ENCODE measurements around the gene NEDD9. TPM values are rescaled to one million over a fixed set of nuclear protein-coding genes. Genes with fewer than 3 reads are reported as not detected.

NEDD9 gene
- total and polyA plus RNA-seq, 2 experiments from 2014 or later = 4.4 to 13.0 TPM

GRCh38 chr6:11140056-11140455, 92.4 kb downstream of the NEDD9 start:
- Mint-ChIP-seq H3K4me3 (no peak overlapping the region), H3K4me1 (peaks cover 26% of the 10 kb centered on the region; the same call in 2 of the 3 replicates)
- no peak for ATAC-seq

DNA sequence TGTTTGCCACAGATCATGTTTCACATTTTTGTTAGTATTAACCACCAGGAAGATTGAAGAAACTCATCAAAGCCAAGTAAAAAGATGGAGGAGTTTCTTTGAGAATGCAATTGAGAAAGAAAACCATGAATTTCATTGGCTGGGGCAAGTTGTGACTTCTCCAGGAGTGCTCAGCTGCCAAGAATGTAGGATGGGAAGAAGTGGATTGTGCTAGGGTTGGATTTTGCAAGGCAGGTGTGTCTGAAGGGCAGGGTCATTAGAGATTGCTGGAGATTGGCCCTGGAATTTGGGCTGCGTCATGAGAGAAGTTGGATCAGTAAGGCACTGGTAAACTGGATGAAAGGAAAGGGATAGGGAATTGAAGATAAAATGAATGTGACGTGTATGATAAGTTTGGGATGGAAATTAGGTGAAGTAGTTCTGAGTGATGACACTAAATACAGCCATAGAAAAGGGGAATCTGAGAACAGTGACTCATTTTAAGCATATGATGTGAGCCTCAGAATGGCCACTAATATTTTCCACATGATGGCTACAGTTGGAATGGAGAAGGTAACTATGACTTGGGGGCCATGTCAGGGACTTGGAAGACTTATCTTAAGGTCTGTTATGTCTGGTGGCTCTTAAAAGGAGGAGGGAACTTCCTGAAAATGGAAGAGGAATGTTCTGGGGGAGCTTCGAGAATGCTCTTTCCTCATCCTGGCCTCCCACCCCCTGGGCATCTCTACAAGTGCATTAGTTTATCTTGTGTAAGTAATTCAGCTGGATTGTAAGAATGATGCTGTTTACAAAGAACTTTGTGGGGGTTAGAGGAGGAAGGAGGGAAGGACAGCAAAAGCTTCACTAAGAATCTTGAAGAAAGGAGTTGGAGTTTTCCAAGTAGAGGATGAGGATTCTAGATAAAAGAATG, 93.2 kb downstream of the NEDD9 start:
- Mint-ChIP-seq H3K9me3 (no peaks in the 10 kb centered on the region), H3K27me3 (ENCODE audit: insufficient read depth, low read depth, poor library complexity) (no peaks in the 10 kb centered on the region), H3K36me3 (ENCODE audit: low read depth) (peaks cover 11% of the 10 kb centered on the region; the same call in 2 of the 3 replicates), H3K4me3 (no peak overlapping the region), H3K27ac (no peak overlapping the region), H3K4me1 (peaks cover 26% of the 10 kb centered on the region; the same call in 2 of the 3 replicates)
- Histone ChIP-seq H3K27ac (ENCODE audit: low read depth) (no peak overlapping the region), H3K4me2 (no peak overlapping the region), H3K4me3 (no peak overlapping the region), H2AFZ (no peak overlapping the region), H3F3A (replicated peaks; ENCODE audit: low read depth) (no peaks in the 10 kb centered on the region), H3K36me3 (ENCODE audit: insufficient read depth) (no peaks in the 10 kb centered on the region), H3K27me3 (ENCODE audit: insufficient read depth) (no peaks in the 10 kb centered on the region), H4K20me1 (replicated peaks; ENCODE audit: insufficient read depth) (no peaks in the 10 kb centered on the region), H3K79me2 (replicated peaks; ENCODE audit: insufficient read depth) (no peaks in the 10 kb centered on the region), H3K4me1 (ENCODE audit: insufficient read depth) (peaks cover 12% of the 10 kb centered on the region), H3K9me2 (ENCODE audit: insufficient read depth) (no peaks in the 10 kb centered on the region)
- DNase-seq (ENCODE audit: low spot score) (no peak), ATAC-seq (no peak)
- no peak for TF ChIP-seq REST (IDR thresholded peaks at IDR 0.05; ENCODE audit: unreplicated experiment)
- TF ChIP-seq, protein P1, sequence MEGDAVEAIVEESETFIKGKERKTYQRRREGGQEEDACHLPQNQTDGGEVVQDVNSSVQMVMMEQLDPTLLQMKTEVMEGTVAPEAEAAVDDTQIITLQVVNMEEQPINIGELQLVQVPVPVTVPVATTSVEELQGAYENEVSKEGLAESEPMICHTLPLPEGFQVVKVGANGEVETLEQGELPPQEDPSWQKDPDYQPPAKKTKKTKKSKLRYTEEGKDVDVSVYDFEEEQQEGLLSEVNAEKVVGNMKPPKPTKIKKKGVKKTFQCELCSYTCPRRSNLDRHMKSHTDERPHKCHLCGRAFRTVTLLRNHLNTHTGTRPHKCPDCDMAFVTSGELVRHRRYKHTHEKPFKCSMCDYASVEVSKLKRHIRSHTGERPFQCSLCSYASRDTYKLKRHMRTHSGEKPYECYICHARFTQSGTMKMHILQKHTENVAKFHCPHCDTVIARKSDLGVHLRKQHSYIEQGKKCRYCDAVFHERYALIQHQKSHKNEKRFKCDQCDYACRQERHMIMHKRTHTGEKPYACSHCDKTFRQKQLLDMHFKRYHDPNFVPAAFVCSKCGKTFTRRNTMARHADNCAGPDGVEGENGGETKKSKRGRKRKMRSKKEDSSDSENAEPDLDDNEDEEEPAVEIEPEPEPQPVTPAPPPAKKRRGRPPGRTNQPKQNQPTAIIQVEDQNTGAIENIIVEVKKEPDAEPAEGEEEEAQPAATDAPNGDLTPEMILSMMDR (conservative IDR thresholded peaks at IDR 0.05; ENCODE audit: low read depth in 2 of 2) = no peak
- no peak for TF ChIP-seq JUNB (IDR thresholded peaks at IDR 0.05; ENCODE audit: unreplicated experiment)
- no peak for TF ChIP-seq NANOG (IDR thresholded peaks at IDR 0.05; ENCODE audit: borderline replicate concordance)
- no peak for TF ChIP-seq ZNF114 (CRISPR knock-in tag; IDR thresholded peaks at IDR 0.05)
- TF ChIP-seq EZH2 (IDR thresholded peaks at IDR 0.05; ENCODE audit: low read depth, unreplicated experiment) = no peak
- no peak for TF ChIP-seq EZH2phosphoT487 (IDR thresholded peaks at IDR 0.05; ENCODE audit: unreplicated experiment)

More at GRCh38 chr6:11140056-11140455, 92.4 kb downstream of the NEDD9 start:
- Histone ChIP-seq H3K36me3 (ENCODE audit: insufficient read depth) (no peaks in the 10 kb centered on the region), H3K9me2 (ENCODE audit: insufficient read depth) (no peaks in the 10 kb centered on the region), H2AFZ (no peak overlapping the region), H4K20me1 (replicated peaks; ENCODE audit: insufficient read depth) (no peaks in the 10 kb centered on the region), H3K27me3 (ENCODE audit: insufficient read depth) (no peaks in the 10 kb centered on the region), H3F3A (replicated peaks; ENCODE audit: low read depth) (no peaks in the 10 kb centered on the region), H3K4me2 (no peak overlapping the region), H3K27ac (ENCODE audit: low read depth) (no peak overlapping the region), H3K4me3 (no peak overlapping the region), H3K79me2 (replicated peaks; ENCODE audit: insufficient read depth) (no peaks in the 10 kb centered on the region), H3K4me1 (ENCODE audit: insufficient read depth) (peaks cover 12% of the 10 kb centered on the region)
- no peak for DNase-seq (ENCODE audit: low spot score)
- Mint-ChIP-seq H3K36me3 (ENCODE audit: low read depth) (peaks cover 4% of the 10 kb centered on the region; the same call in 2 of the 3 replicates), H3K27ac (no peak overlapping the region), H3K27me3 (ENCODE audit: insufficient read depth, low read depth, poor library complexity) (no peaks in the 10 kb centered on the region), H3K9me3 (no peaks in the 10 kb centered on the region)
- TF ChIP-seq STAT1 (IDR thresholded peaks at IDR 0.05; ENCODE audit: unreplicated experiment) (no peak), EZH2 (IDR thresholded peaks at IDR 0.05; ENCODE audit: low read depth, unreplicated experiment) (no peak), EZH2phosphoT487 (IDR thresholded peaks at IDR 0.05; ENCODE audit: unreplicated experiment) (no peak), JUNB (IDR thresholded peaks at IDR 0.05; ENCODE audit: unreplicated experiment) (no peak), REST (IDR thresholded peaks at IDR 0.05; ENCODE audit: unreplicated experiment) (no peak)

Measured in GM23338 (cell line).